Fibroblast of the aortic adventitia (primary cell): ENCODE results near the gene XRCC5. TPM values are rescaled to one million over a fixed set of nuclear protein-coding genes. Genes with fewer than 3 reads are reported as not detected.

Experiments used
- DNase-seq: peaks from one replicate; pipeline ENCODE4 v3.0.0-alpha.2; 2010; ENCODE audit warnings: low read depth
- H3K4me3 ChIP-seq: 2 replicates; pipeline ENCODE4 v1.5.1; 2011; ENCODE audit warnings: low read depth, mild to moderate bottlenecking, control low read depth, low read length, moderate library complexity
- CTCF ChIP-seq: IDR thresholded peaks from 2 replicates; pipeline ENCODE4 v1.5.1; 2011; ENCODE audit warnings: mild to moderate bottlenecking, low read length, control low read depth, inconsistent platforms; ENCODE audit not compliant: insufficient read depth
- total RNA-seq: library from RNA; depleted of rRNA; stranded (reverse); fragments of >200 nt; gene quantifications from 2 replicates; pipeline ENCODE4 v1.2.3, GENCODE V29; 2012; ENCODE audit warnings: low replicate concordance

Gene XRCC5
- total RNA-seq, 1 donor: 271 TPM

- no peak overlapping the region for H3K4me3 ChIP-seq
- DNase-seq: no peak
- TF ChIP-seq CTCF: no peak
These were observed 84.9 kb downstream of the XRCC5 start for GRCh38 chr2:216194013-216194412.

DNA sequence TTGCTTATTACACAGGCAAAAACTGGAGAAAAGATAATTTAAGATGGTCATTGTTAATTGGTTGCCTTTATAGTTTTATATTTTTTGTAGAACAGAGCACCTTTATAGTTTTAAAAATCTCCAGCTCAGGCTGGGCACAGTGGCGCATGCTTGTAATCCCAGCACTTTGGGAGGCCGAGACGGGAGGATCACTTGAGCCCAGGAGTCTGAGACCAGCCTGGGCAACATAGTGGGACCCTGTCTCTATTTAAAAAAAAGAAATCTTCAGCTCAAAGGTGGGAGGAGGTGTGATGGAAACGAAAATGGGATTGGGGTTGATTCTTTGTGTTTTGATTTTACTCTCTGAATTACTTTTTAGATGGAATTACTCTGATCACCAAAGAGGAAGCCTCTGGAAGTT lies 85.4 kb downstream of the XRCC5 start:
- no peak for TF ChIP-seq CTCF
- H3K4me3 ChIP-seq: no peak overlapping the region
- DNase-seq: no peak

DNA sequence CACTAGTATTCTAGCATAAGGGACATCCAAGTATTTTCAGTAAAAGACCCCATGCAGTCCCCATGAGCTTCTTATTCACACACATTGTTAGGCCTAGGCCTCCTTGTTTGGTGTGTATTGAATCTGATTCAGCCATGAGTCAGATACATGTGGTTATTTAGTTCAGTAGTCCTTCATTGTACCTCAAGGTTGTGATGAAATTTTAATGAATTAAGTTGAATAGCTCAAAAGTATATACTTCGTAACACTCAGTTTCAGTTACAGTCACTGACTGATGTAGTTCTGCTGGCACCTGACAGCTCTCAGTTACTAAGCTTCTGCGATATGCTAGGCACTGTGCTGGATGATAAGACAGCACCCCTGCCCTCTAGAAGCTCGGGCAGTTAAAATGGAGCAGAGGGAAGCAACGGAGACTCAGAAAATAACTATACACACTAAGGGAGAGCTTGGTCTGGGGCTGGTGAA lies 86.4 kb downstream of the XRCC5 start:
- no peak for TF ChIP-seq CTCF
- H3K4me3 ChIP-seq: no peak overlapping the region

GRCh38 chr2:216201692-216202306 lies 92.7 kb downstream of the XRCC5 start:
- DNase-seq: no peak
- H3K4me3 ChIP-seq: no peak overlapping the region
- no peak for TF ChIP-seq CTCF

More for the DNA sequence above, 86.4 kb downstream of the XRCC5 start:
- peak; percentile 79 for DNase-seq

DNA sequence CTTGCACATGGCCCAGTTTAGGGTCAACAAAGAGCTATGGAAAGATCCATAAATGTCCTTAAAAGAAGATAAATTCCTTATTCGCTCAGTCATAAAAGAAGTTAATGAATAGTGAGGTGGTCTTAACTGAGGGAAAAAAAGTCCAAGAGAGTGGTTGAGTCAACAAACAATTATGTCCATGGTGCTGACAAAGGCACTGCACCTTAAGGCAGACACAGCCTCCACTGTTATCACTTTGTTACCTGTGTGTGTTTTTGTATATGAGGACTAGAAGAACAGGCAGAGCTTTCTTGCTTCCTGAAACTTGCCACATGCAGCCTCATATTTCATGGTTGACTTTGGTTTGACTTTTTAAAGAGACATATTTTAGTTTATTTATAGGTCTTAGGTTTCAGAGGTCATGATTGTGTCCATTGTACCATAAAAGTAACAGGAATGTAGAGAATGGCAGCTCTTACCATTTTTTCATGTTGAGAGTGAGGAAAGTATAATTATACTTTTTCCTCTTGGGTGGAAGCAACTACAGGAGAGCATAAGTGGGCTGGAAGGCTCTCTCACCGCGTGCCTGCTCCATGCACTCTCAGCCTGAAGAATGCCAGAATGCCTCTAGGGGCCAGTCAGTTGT lies 93.6 kb downstream of the XRCC5 start:
- no peak for DNase-seq
- TF ChIP-seq CTCF: no peak

GRCh38 chr2:216205486-216205885 lies 96.3 kb downstream of the XRCC5 start:
- no peak overlapping the region for H3K4me3 ChIP-seq
- TF ChIP-seq CTCF: no peak
- no peak for DNase-seq

More for the DNA sequence above, 93.6 kb downstream of the XRCC5 start:
- H3K4me3 ChIP-seq: no peak overlapping the region
